Activated CD8-positive, alpha-beta memory T cell treated with anti-CD3 and anti-CD28 coated beads, Interleukin-2, amount 50 U/mL, for 4 hours (primary cell): Measurements from ENCODE around the gene STK24.

Experiments
- DNase-seq: peaks from one replicate; pipeline ENCODE4 v3.0.0-alpha.2; 2020

The STK24 gene

GRCh38 chr13:98486412-98486811 lies 90.5 kb downstream of the STK24 start:
- DNase-seq, result no peak

DNA sequence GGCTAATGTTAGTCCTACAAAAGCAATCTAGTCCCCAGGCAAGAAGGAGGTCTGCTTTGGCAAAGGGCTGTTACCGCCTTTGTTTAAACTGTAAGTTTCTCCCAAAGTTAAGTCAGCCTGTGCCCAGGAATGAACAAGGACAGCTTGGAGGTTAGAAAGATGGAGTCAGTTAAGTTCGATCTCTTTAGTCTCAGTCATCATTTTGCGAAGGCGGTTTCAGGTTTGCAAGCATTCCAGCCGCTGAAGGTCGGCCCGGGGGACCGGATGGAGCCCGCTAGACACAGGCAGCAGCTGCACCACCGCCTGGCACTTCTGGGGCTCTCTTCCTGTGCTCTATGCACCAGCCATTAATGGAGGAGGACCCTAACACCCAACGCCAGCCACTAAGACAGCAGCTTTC lies 91.3 kb downstream of the STK24 start:
- DNase-seq, result no peak

- peak; percentile 68 for DNase-seq
These were observed 92.4 kb downstream of the STK24 start for GRCh38 chr13:98484289-98485219.

DNA sequence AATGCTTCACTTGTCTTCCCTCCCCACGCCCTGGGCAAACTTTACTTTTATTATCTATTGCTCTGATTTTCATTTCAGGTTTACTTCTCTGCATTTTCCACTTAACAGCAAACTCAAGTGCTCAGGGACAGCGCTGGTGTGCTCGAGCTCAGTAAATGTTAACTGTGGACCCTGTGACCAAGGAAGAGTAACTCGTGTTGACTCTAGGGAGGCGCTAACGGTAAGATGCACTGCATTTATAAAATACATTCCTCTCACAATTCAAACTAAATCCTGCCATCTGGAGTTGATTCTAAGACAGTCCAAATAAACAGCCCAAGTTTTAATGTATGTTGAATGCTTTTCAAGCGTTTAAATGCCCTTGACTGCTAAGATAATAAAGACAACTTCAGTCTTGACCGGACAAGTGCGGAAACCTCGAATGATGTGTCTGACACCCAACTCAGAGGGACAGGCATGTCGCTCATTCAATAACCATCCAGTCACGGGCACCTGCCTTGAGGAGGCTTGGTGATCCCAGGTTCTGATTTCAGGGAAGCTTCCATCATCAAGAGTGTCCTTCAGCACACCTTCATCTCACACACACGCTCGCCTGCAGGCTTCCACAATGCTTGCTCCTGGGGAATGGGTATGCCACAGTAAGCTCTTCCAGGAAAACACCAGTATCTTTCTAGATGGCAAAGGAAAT lies 93.2 kb downstream of the STK24 start:
- DNase-seq, result no peak

- DNase-seq, result no peak
These were observed 94.1 kb downstream of the STK24 start for GRCh38 chr13:98482476-98483444.

DNA sequence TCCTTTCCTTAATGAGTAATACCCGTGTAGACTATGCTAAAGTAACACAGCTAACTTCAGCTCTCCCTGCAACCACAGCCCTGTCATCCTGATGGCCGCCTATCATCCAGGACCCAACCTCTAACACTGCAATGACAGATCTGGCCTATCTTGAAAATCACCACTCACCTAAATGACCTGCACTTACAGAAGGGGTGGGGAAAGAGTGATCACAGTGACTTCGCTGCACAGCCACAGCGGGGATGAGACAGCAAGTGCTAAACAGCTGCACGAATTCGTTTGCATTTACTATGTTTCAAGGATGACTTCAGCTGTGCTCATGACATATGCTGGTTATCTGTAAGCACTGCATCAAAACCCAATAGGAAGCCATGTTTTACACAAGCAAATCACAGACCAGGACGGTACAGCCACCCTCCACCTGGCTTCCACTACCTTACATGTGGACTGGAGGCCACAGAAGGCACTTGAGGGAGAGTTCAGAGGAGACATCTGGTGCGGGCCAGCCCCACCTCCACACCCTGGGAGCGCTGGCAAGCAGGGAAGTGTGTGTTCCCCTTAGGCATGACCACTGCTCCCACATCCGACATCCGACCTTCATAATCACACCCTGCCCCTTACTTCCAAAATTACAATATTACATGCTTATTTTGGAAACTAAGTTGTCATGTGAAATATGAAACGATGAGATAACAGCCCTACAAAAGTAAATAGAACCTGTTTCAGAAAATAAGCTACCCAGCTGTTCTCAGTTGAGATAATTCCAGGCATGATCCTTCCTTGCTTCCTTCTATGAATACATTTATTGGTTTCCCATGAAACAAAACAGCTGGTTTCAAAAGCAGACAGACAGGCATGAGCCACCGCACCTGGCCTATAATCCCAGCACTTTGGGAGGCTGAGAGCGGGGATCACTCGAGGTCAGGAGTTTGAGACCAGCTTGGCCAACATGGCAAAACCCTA lies 95.7 kb downstream of the STK24 start:
- DNase-seq, result no peak

- no peak for DNase-seq
These were observed 97.4 kb downstream of the STK24 start for GRCh38 chr13:98479496-98480003.

- no peak for DNase-seq
These were observed 98.4 kb downstream of the STK24 start for GRCh38 chr13:98478189-98479129.

- peak; percentile 87 for DNase-seq
These were observed 100.4 kb downstream of the STK24 start for GRCh38 chr13:98476538-98476966.

- DNase-seq, result peak; percentile 65
These were observed 100.8 kb downstream of the STK24 start for GRCh38 chr13:98476106-98476505.

DNA sequence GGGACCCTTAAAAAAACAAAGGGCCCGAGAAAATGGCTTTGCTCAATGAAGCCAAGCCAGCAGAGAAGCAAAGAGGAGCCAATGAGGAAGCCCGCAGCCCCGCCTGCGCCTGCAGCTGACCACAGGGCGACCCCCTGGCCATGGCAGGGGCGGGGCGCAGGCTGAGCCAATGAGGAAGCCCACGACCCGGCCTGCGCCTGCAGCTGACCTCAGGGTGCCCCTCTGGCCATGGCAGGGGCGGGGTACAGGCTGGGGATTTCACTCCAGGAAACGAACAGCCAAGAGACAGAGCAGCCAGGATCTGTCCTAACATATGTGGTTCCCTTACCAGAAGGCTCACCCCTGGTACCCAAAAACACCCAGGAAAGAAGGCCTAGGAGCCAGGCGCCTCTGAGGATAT lies 101.4 kb downstream of the STK24 start:
- no peak for DNase-seq

- no peak for DNase-seq
These were observed 102.1 kb downstream of the STK24 start for GRCh38 chr13:98474761-98475160.

DNA sequence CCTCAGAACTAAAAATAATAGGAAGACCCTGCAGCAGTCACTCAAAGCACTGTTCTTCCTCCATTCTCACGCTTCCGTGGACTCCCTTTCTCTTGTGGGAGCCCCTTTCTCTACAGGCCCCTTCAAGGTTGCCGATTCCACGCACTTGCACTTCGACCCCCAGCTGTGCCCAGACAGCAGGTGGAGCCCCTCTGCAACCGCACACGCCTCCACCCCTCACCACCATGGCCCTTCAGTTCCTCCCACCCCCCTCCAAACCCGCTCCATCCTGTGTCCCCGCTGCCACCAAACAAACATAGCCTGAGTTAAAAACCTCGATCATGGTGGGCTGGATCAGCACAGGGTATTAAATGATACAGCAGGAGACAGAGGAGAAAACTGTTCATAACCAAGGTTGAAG lies 102.6 kb downstream of the STK24 start:
- DNase-seq, result no peak

DNA sequence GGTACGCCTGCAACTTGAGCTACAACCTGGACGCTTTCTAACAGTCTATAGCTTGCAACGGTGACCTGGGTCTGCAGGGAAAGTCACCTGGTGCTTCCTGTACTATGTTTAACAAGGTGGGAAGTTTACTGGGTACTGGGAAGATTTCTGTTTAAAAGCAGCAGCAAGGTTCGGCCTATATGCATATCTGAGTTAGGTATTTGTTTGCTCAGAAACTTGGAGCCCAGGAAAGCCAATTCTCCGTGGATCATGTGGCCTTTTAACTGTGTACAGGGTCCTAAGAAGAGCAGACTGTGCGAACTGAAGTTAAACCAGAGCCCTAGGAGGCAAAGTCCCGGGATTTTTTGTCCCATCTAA lies 103.1 kb downstream of the STK24 start:
- no peak for DNase-seq

GRCh38 chr13:98473135-98473787 lies 103.6 kb downstream of the STK24 start:
- no peak for DNase-seq

- DNase-seq, result no peak
These were observed 105.0 kb downstream of the STK24 start for GRCh38 chr13:98471934-98472333.

DNA sequence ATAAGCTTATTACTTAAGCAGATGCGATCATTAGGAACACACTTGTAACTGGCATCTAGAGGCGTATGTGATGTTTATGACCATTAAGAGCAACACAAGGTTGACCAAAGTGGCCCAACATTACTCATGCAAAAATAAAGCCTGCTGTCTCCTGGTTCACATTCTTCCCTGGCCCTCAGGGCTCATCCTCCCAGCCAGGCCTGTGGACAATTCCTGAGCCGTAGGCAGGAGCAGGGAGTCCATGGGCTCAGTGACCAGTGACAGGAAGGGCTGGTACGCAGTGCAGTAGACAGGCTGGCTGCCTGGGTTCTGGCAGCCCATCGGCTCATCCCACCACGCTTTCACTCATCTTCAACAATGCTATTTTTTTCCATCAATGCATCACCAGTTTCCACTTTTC lies 106.0 kb downstream of the STK24 start:
- no peak for DNase-seq

DNA sequence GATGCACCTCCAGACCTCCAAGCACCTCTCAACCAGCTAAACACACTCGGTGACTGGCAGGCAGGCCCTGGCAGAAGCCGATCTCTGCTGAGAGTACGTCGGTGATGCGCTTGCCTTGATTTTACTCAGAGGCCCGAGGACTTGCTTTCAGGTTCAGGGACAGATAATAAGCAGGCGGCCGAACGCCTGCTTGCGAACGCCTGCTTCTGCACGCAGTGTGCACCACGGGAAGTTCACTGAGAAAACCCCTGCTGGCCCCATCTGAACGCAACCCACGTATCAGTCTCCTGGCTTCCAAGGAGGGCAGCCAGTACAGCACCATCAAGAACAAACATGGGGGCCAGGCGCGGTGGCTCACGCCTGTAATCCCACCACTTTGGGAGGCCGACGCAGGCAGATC lies 108.0 kb downstream of the STK24 start:
- DNase-seq, result no peak

GRCh38 chr13:98468361-98468760 lies 108.5 kb downstream of the STK24 start:
- no peak for DNase-seq
